GM12864 (cell line): ENCODE measurements around the gene RETREG1.

Experiments used
- DNase-seq: peaks from one replicate; pipeline ENCODE4 v3.0.0-alpha.2; 2011; ENCODE audit warnings: low read depth
- H3K4me3 ChIP-seq: 2 replicates; pipeline ENCODE4 v1.5.1; 2011; ENCODE audit warnings: mild to moderate bottlenecking, low read depth, low read length, control low read depth
- CTCF ChIP-seq: IDR thresholded peaks from 2 replicates; pipeline ENCODE4 v1.5.1; 2011; ENCODE audit warnings: low read depth, mild to moderate bottlenecking, moderate library complexity, low read length, control low read depth, inconsistent platforms; ENCODE audit errors: missing control alignments

RETREG1 gene

DNA sequence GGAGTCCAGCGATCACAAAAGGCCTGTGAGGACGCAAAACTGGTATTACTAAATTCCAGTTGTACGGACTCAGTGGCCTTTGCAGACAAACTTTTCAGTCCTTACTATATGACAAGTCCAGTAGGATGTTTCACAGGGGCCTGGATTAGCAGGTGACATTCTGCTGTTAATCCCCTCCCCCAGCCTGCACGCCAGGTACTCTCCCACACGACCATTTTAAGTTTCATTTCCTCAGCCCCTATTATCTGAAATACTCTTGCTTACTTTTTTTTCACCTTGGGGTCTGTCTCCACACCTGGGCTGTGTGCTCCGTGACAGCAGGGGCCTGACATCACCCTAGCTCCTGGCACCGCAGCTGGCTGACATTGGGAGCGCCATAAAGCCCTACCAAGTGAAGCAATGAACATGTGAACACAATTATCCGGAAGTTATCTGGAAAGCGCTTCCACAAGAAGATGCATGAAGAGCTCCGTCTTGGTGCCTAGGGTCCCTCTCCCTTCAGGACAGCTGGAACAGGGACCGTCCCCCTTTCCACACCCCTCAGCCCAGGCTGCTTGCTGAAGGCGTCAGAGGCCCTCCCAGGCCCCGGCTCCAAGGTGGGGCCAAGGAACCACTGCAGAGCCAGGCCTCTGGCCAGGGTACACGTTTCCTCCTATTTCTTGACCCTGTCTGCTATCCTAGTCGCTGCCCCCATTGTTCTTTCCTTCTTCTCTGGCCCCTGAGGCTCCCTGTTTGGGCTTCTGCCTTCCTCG, 111.5 kb downstream of the RETREG1 start:
- no peak for TF ChIP-seq CTCF
- DNase-seq: no peak
- H3K4me3 ChIP-seq: no peak overlapping the region

DNA sequence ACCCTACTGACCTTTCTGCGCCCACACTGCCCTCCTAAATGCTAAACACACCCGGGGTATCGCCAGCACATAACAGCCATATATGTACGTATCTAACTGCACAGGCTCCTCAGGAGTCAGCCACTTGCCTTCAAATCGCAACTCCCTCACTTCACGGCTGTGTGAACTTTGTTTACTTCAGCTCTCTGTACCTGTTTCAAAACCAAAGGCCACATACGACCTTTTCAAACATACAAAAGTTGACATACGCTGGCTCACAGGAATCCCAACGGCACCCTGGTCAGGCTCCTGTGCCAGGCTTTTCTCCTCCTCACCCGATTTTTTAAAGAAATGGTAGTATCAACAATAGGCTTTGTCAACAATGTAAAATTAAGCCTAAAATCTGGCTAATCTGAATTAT, 112.2 kb downstream of the RETREG1 start:
- no peak overlapping the region for H3K4me3 ChIP-seq
- no peak for DNase-seq
- TF ChIP-seq CTCF: no peak

- no peak overlapping the region for H3K4me3 ChIP-seq
- TF ChIP-seq CTCF: no peak
- DNase-seq: no peak
These were observed 113.9 kb downstream of the RETREG1 start for GRCh38 chr5:16502866-16503265.

DNA sequence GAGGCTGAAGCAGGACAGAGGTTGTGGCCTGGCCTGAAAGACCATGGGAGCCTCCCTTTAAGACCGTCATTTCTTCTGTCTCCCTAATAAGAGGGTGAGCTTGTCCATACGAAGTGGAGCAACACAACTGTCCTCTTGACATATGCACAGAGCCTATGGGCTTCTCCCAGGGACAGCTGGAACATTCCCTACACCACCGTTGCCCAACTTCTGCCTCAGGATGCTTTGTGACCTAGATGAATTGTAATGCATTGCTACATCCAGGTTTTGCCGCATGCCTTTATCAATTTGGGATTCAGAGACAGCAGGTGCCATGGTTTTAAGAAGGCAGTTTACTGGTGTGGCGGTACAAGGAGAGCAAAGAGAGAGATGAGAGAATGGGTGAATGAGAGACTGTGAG, 116.8 kb downstream of the RETREG1 start:
- H3K4me3 ChIP-seq: no peak overlapping the region
- TF ChIP-seq CTCF: no peak
- no peak for DNase-seq

GRCh38 chr5:16497546-16497945, 119.3 kb downstream of the RETREG1 start:
- no peak for TF ChIP-seq CTCF
- H3K4me3 ChIP-seq: no peak overlapping the region
- DNase-seq: no peak

DNA sequence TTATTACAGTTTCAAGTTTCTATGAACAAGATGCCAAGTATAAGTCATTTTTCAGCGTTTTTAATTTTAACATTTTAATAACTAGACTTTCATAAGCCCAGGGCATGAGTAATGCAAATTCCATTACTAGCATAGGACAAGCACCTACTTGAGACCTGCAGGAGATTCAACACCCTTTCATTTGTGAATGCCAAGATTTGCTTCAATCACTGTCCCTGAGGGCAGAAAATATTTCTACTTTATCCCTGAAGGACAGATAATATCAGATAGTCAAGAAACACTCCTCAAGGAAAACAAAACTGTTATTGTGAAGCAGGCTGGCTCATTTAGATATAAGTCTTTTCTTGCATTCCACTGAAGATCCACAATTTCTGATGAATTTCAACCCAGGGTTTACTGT, 123.5 kb downstream of the RETREG1 start:
- H3K4me3 ChIP-seq: no peak overlapping the region
- DNase-seq: no peak
- TF ChIP-seq CTCF: no peak
